ELF-1 (cell line): ENCODE data around the gene IFNAR1.
A peak's percentile ranks its signal among the peaks of the same experiment; 100 is the strongest.

Experiments used
- DNase-seq: peaks from one replicate; pipeline ENCODE4 v3.0.0-alpha.2; 2016; ENCODE audit warnings: low read depth, low spot score

IFNAR1 gene

DNA sequence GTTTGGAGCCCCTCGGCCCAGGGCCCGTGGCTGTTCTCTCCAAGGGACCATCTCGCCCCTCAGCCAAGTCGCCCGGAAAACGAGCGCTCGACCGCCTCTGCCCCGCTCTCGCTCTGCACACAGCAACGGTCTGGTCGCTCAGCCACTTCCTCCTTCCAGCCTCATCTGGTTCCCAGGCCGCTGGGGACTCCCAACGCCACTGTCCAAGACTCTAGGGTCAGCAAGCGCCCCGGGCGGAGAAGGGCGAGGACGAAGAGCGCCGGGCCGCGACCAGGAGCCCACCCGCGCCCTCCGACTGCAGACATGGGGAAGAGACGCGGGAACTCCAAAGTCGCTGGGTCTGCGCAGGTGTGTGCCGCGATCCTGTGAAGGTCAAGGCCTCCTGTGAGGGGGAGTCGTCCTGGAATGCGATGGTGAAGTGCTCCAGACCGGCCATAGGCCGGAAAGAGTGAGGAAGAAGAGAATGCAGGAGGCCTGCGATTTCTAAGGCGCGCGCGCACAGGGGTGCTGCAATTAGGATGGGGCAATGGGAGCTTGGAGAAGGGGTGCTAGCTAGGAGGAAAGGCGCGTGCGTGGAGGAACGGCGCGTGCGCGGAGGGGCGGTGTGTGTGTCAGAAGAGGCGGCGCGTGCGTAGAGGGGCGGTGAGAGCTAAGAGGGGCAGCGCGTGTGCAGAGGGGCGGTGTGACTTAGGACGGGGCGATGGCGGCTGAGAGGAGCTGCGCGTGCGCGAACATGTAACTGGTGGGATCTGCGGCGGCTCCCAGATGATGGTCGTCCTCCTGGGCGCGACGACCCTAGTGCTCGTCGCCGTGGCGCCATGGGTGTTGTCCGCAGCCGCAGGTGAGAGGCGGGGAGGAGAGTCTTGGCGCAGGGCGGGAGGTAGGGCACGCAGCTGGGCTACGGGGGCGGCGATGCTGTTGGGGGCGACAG is at the start of gene IFNAR1:
Gene IFNAR1 (plus strand): TSS at position 680 of the 931 bp plus-strand sequence. CDS start 86 bp downstream, at position 766.
- peak; percentile 97 for DNase-seq

DNA sequence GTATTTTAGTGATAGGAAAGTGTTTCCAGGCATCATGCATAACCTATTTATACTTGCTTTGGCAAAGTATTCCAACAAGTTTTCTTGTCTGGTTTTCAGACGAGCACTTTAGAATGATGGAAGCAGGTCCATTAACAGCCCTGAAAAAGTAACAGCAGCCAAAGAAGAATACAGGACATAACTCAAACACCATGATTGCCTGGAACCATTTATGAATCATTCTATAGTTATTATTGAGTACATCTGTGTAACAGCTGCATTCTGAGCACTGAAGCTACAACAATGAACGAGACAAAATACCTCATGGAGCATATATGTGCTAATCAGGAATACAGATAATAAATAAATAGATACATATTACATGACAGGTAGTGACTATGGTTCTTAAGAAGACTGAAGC is 46.0 kb upstream of the IFNAR1 start:
- DNase-seq = no peak

DNA sequence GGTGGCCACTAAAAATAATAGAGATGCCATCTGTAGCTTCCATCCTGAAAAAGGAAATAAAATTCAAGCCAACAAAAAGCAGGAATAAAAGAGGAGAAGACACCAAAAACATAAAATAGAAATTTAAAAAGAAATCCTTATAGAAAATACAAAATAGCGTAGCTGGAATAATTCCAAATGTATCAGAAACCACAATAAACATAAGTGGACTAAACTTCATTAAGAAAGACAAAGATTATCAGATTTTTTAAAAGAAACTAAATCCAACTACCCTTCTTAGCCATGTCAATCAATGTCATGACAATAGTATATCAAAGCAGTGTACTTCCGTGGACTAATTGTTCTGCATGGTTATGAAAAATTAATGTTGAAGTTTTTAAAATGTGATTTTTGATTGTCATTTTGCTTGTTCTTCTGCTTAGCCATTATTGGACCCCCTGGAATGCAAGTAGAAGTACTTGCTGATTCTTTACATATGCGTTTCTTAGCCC is 45.4 kb upstream of the IFNAR1 start:
- DNase-seq = no peak

DNA sequence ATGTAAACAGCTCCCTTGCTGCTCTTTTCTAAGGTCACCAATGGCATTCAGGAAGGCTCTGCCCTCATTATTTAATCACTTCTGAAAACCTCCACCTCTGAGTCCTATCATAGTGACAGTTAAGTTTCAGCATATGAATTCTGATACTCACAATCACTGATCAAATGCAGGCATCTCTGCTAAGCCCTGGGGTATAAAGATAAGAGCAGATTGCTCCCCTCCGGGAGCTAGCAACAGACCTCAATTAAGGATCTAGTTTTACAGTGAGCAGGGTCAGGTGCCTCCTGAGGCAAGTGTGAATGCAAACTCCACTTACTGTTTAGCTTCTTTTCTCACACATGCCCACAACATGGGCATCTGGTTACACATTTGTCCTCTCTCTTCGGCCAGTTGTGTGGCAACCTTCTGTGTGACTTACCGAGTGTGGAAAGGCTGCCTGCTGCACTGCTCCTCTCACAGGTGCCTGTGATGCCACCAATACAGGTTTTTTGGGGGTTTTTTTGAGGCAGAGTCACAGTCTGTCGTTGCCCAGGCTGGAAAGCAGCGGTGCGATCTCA is 43.6 kb upstream of the IFNAR1 start:
- DNase-seq = peak; percentile 19

DNA sequence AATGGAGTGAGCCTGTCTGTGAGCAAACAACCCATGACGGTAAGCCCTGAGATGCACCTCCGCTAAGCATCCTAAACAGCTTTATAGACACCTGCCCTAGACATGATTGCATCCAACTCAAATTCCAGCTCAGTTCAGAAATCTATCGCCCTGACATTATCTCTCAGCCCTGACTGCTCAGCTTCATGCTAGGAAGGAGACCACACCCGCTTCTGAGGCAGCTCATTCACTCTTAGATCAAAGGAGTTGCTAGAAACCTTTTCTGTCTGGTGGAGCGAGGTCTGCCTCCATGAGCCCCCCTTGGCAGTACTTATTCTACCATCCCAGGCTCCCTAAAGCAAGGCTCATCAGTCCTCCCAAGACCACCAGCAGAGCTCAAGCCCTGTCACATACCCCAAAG is 41.6 kb upstream of the IFNAR1 start:
- DNase-seq = no peak

DNA sequence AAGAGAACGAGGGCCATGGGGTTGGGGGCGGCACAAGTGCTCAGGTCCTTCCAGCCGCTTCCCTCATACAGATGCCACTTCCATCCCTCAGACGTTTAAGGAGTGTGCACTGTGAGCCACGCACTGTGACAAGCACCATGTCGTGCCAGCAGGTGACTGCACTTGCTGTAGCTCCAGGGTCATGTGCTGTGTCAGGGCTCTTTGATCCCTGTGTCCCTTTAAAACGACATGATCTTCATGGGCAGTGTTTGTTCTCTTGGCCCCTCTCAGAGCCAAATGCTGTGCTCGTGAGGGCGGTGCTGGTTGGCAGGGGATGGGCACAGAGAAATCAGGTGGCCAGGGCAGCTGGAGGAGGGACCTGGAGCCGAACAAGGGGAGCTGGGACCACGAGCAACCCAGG is 38.7 kb upstream of the IFNAR1 start:
- no peak for DNase-seq

DNA sequence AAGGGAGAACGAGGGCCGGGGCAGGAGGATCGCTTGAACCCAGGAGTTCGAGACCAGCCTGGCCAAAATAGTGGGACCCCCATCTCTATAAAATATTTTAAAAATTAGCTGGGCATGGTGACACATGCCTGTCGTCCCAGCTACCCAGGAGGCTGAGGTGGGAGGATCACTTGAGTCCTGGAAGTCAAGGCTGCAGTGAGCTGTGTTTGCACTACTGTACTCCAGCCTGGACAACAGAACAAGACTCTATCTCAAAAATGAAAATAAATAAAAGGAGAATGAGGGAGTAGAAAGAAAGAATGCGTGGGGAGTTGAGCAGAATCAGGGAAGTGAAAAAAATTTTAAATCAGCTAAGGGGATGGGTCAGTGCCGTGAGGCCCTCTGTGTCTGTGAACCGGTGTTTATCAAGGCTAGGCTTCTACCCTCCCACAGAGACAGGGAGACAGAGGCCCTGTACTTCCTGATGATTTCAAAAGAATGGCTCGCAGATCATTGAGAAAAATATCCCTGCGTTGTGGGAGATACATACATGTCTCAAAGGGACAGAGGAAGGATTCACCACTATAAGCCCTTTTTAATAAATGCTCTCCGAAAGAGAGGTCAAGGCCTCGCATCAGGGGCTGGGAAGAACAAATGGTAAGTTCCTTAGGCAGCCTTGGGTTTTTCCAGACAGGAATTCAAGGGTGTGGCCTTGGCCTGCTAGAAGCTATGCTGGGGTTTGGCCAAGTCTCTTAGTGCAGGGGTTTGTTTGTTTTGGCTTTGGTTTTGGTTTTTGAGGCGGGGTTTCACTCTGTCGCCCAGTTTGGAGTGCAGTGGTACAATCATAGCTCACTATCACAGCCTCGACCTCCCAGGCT is 37.9 kb upstream of the IFNAR1 start:
- no peak for DNase-seq

DNA sequence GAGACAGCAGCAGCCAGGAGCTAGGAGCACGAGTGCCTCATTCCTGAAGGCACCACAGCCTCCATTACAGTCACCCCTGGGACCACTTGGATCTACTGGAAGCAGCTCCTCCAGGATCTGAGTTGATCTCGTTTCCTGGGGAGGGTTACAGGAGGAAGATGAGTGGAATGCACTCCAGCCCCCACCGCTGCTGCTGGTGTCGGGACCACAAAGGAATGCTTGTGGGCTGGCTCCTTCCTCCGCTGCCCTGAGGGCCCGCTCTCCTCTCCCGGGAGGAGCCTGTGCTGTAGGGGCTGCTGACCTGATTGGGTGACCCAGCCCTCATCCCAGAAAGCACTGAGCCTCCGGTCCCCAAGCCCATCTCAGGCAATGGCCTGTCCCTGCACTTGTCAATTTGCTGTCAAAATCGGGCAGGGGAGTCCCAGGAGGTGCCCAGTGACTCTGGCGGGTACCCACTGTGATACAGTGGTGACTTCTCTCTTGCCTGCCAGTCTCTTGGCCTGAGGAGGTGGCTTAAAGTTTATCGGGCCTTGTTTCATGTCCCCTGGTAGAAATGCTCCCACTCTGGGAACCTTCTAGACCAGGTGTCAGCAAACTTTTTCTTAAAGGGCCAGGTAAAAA is 35.5 kb upstream of the IFNAR1 start:
- DNase-seq = peak; percentile 86

DNA sequence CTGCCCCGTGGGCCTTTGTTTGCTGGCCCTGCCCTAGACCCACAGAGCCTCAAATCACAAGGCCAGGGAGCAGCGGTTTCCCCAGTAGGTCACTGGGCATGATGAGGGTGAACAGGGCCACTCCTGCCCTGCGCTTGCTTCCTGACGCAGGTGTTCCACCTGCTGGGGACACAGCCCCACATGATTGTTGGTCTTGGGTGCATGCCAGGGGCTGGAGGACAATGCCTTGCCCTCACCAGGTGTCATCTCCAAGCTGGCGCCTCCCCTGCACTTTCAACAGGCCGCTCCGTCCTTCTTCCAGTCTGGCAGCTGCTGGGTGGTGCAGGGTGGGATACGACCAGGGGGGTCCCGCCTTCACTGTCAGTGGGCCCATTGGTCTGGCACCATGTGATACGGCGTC is 34.3 kb upstream of the IFNAR1 start:
- no peak for DNase-seq

DNA sequence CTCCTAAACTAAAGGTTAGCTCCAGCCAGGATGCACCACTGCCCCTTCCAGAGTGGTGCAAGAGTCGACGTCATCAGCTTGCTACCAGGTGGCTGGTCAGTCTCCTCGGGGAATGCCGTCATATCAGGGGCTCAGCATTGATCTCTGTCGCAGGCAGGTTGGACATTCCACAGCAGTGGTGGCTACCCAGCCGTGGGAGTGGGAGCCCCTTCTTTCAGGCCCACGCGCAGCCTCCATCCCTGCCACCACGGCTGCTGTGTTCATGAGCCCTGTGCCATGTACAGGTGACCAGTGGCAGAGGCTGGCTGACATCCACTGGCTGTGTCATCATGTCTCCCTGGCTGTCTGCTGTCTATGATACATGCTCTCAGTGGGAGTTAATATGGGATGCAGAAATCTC is 33.1 kb upstream of the IFNAR1 start:
- no peak for DNase-seq

DNA sequence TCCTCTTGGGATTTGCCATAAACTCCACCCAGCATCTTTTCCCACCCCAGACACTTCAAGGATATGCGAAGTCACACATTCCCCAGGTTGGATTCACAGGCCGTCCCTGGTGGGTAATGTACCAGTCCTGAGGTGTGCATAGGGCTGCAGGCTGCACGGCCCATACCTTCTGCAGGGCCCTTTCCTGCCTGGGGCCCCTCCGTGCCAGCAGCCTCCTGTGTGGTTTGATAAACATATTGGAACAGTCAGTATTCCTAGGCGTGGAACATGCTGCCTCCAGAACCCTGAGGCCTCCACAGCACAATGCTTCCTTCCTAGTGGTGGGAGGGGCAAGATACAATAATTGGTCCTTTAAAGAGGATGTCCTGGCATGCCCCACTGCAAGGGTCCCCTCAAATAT is 32.0 kb upstream of the IFNAR1 start:
- no peak for DNase-seq

DNA sequence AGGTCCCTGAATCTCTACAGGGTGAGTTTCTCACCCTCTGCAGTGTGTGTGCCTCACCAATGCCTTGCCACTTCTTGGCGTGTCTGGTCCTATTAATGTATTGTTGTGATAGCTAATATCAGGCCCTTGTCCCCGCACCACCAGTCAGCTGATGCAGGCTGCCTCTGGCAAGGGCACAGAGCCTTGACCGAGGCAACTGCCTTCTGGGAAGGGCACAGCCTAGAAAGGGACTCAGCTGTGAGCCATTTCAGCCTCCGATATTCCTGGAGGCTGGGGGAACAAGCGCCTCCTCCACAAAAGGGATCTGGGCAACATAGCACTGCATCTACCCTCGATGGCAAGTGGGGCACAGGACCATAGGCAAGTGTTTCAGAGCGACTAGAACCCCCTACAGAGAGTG is 31.6 kb upstream of the IFNAR1 start:
- DNase-seq = no peak

DNA sequence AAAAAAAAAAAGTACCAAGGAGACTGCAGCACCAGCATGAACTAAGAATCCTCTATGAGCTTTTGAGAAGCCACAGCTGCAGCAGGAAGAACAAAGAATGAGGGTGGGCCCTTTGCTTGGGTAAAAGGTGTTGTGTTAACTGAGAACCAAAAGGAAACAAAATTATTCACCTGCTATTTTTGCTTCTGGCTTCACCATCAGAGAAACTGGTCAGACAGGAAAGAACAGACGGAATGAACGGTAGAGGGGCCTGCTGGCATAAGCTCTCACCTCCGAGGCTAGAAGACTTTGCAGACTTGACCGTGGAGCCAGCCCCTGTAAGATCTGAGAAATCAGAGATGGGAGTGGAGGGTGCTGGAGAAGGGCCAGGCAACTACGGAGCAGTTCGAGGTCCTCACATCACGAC is 31.0 kb upstream of the IFNAR1 start:
- no peak for DNase-seq

DNA sequence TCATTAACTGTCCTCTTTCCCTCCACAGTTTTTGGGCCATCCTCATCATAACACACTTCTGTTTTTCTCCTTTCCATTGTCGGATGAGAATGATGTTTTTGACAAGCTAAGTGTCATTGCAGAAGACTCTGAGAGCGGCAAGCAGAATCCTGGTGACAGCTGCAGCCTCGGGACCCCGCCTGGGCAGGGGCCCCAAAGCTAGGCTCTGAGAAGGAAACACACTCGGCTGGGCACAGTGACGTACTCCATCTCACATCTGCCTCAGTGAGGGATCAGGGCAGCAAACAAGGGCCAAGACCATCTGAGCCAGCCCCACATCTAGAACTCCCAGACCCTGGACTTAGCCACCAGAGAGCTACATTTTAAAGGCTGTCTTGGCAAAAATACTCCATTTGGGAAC is 28.6 kb upstream of the IFNAR1 start:
- no peak for DNase-seq

DNA sequence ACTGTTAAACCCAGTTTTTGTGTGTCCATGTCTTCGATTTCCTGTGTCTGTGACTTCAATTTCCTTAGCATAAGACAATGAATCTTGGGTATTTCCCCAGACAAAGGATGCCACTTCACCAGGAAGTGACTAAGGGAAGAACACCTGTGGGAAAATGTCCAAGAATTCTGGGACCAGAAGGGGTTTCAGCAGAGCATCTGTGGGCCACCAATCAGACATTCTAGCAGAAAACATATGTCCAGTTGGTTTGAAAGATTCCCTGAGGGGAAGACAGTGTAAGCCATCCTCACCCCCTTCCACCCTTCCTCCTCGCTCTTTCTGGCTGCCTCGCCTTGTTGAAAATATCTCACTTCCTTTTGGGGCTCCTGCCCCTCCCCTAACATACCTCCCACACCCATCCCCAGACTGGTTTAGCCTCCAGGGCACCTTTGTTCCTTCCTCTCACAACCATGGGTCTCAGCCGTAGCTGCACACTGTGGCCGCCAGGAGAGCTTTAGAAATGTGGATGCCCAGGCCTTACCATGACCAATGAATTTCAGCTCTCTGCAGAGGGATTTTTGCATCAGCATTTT is 25.5 kb upstream of the IFNAR1 start:
- peak; percentile 21 for DNase-seq

DNA sequence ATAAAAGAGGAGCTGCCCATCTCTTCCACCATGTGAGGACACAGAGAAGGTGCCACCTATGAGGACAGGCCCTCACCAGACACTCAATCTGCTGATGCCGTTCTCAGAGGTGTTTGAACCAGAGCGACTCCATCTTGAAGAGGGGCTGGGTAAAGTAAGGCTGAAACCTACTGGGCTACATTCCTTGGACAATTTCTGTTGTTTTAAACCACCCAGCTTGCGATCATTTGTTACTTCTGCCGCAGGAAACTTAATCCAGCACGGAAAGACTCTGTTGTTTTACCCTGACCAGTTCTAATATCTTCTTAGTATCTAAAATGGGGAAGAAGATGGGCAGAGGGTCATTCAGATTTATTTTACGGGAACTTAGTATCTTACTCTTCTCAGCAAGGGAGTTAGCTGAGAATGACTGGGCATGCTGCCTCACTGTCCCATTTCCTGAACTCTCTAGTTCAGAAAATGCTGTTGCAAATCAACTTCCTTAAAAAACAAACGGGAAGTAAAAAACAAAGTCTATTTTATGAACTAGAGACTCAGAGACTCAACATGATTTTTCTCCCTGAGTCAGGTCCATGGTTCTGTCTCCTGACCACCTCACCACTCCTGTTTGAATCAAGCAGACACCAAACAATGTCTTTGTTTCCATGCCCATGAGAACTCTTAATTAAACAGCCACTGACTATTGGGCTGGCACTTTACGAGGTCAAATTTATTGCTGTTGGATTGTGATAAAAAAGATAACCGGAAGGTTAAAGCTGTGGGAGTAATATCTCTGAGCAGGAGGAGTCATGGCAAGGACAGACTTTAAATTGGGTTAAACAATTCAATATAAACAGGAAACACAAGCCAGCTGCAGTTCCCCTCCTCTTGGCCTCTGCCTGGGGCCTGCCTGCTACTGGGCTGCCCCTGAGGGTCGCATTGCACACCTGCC is 23.8 kb upstream of the IFNAR1 start:
- DNase-seq = no peak

DNA sequence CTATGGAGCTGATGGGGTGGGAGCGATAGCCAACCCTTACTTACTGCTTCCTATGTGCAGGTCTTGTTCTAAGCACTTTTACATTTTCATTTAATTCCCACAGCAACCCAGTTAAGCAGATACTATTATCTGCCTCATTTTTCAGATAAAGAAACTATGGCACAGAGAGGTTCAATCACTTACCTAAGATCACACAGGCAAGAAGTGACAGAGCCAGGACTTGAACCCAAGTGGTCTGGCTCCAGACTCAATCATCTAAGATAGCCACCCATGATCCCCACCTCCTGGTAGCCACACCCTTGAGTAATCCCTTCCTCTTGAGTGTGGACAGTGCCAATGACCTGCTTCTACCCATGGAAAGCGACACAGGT is 23.2 kb upstream of the IFNAR1 start:
- DNase-seq = no peak

DNA sequence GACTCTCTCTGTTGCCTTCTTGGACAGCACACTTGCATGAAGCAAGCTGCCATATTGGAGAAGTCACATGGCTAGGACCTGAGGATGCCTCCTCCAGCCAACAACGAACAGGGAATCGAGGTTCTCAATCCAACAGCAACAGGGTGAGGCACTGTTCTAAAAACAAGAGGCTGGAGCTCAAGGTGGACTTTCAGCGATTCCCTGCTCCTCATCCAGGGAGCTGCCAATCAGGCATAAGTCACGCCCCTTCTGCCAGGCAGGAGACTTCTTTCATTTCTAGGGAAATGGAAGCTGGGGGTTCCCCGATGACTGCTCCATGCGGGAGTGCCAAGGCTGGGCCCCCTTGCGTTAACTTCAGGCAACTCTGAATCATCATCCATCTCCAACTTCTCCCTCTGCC is 22.7 kb upstream of the IFNAR1 start:
- DNase-seq = no peak

DNA sequence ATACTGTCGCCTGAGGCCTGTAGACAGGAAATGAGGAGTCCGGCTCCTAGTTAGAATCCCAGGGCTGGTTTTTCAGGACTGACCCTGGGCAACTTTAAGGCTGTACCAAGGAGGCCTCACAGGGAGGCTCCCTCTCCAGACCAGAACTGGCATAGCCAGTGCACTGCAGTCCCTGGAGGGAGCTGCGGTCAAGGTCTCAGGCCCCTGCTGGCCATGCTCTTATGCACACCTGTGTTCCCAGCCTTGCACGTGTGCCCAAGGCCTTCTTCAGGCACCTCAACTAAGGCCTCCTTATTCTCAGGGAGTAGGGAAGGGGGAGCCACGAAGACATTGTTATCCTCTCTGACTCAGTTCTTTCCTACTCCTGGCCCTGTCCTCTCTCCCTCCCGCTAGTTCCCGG is 22.0 kb upstream of the IFNAR1 start:
- peak; percentile 27 for DNase-seq

DNA sequence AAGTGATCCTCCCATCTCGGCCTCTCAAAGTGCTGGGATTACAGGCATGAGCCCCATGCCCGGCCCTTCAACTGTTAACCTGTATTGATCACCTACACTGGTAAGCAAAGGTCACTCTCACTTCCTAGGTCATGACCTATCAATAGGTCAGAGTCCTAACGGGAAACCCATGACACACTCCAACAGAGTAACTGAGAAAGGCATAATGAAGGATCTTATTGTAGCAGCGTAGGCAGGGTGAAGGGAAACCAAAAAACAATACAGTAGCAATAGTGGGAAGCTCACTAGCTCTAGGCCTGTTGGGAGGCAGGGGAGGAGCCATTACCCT is 19.5 kb upstream of the IFNAR1 start:
- no peak for DNase-seq
